Fibroblast of lung (primary cell): ENCODE results near the gene FNDC3B.

Experiments
- CTCF ChIP-seq, 2 donors: IDR thresholded peaks in 1 of 2; conservative IDR thresholded peaks in 1 of 2; 1 replicate in 1 of 2; 2 replicates in 1 of 2; pipeline ENCODE4 v1.5.1; 2011 to 2012; ENCODE audit warnings: low read length in 2 of 2, control low read depth in 1 of 2, inconsistent platforms in 1 of 2, low read depth in 1 of 2, mild to moderate bottlenecking in 1 of 2
- EZH2 ChIP-seq: IDR thresholded peaks from 2 replicates; pipeline ENCODE4 v1.5.1; 2012; ENCODE audit warnings: low read length, control low read depth, mild to moderate bottlenecking; ENCODE audit errors: missing control alignments

- TF ChIP-seq CTCF (conservative IDR thresholded peaks at IDR 0.05 in 1 of 2, IDR thresholded peaks at IDR 0.05 in 1 of 2; ENCODE audit: low read depth in 1 of 2, low read length in 2 of 2) (no peak), EZH2 (no peak)
These were observed 99.6 kb downstream of the FNDC3B start for GRCh38 chr3:172138792-172139507.
